HEK293T (cell line): ENCODE results near the gene CST3.

ENCODE experiments used
- BHLHE40 ChIP-seq: fragments of 450-650 bp; IDR thresholded peaks from 2 replicates; pipeline ENCODE4 v1.6.1; 2016; ENCODE audit warnings: mild to moderate bottlenecking, moderate library complexity, borderline replicate concordance
- ELF4 ChIP-seq: fragments of 450-650 bp; IDR thresholded peaks from 2 replicates; pipeline ENCODE4 v1.6.1; 2017; ENCODE audit warnings: antibody characterized with exemption
- FOXA1 ChIP-seq: fragments of 450-650 bp; IDR thresholded peaks from 2 replicates; pipeline ENCODE4 v1.6.1; 2016; ENCODE audit warnings: mild to moderate bottlenecking
- FOXK2 ChIP-seq: fragments of 450-650 bp; IDR thresholded peaks from 2 replicates; pipeline ENCODE4 v1.6.1; 2016; ENCODE audit warnings: mild to moderate bottlenecking
- FOXM1 ChIP-seq: fragments of 450-650 bp; IDR thresholded peaks from 2 replicates; pipeline ENCODE4 v1.6.1; 2017; ENCODE audit warnings: mild to moderate bottlenecking, borderline replicate concordance
- HDGF ChIP-seq: fragments of 450-650 bp; IDR thresholded peaks from 2 replicates; pipeline ENCODE4 v1.6.1; 2017; ENCODE audit warnings: antibody characterized with exemption, borderline replicate concordance
- NFRKB ChIP-seq: fragments of 450-650 bp; IDR thresholded peaks from 2 replicates; pipeline ENCODE4 v1.6.1; 2016; ENCODE audit warnings: mild to moderate bottlenecking, moderate library complexity
- PKNOX1 ChIP-seq: fragments of 450-650 bp; IDR thresholded peaks from 2 replicates; pipeline ENCODE4 v1.6.1; 2016
- SP1 ChIP-seq: fragments of 450-650 bp; IDR thresholded peaks from 2 replicates; pipeline ENCODE4 v1.6.1; 2017
- SUZ12 ChIP-seq: fragments of 450-650 bp; IDR thresholded peaks from 2 replicates; pipeline ENCODE4 v1.6.1; 2016; ENCODE audit warnings: mild to moderate bottlenecking
- TARDBP ChIP-seq: fragments of 450-650 bp; IDR thresholded peaks from 2 replicates; pipeline ENCODE4 v1.6.1; 2016
- ZNF384 ChIP-seq: fragments of 450-650 bp; IDR thresholded peaks from 2 replicates; pipeline ENCODE4 v1.6.1; 2016

DNA sequence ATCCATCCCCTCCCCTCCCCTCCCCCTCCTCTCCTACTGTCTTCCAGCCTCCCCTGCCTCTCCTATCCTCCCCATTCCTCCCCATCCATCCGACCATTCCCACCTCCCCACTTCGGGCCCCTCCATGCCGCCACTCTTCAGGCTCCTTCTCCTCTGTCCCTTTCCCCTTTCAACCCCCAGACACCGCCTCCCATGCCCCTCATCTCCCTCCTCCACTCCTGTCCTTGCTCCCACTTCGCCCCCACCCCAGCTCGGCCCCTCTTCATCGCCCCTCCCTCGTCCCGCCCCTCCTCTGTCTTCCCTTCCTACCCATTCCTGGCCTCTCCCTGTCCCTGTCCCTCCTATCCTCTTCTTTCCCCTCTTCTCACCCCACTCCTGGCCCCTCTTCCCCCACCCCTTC is 554 bp upstream of the CST3 start:
- TF ChIP-seq ZNF384 (no peak), FOXK2 (no peak), SP1 (no peak), FOXM1 (no peak), HDGF (no peak), SUZ12 (no peak), NFRKB (no peak), BHLHE40 (no peak), ELF4 (no peak), PKNOX1 (no peak), FOXA1 (no peak), TARDBP (no peak)
